HepG2 (cell line): ENCODE results near the gene LYZL6. TPM values are rescaled to one million over a fixed set of nuclear protein-coding genes. Genes with fewer than 3 reads are reported as not detected.

Experiments used
- ATAC-seq: fragments of 200-7000 bp; cut with Tn5 transposase; 3 replicates; pipeline ENCODE4 v1.9.1; 2020; ENCODE audit warnings: mild to moderate bottlenecking, moderate library complexity
- BruUV-seq: library from RNA; stranded (reverse); fragments of 400-500 nt; replicated peaks from 2 replicates; lab custom pipeline; 2021; lab: Mats Ljungman, UMichigan
- CTCF ChIA-PET: fragments of 300-600 bp; formaldehyde crosslinking; extraction: SDS; loops from one replicate; lab custom pipeline; 2021; ENCODE audit warnings: low total read pairs, inconsistent platforms, low intra/inter-chr PET ratio; lab: Yijun Ruan, JAX
- POLR2A ChIA-PET: fragments of 350-600 bp; sonication (Branson Sonifier 250); formaldehyde crosslinking; loops from one replicate; lab custom pipeline; 2020; ENCODE audit warnings: antibody characterized with exemption, inconsistent platforms; lab: Yijun Ruan, JAX
- DNase-seq: peaks from one replicate; pipeline ENCODE4 v3.0.0-alpha.2; 2015; ENCODE audit warnings: low spot score
- FAIRE-seq: peaks from 3 replicates; lab custom pipeline; 2011; peaks lifted over from hg19 to GRCh38; lab: Jason Lieb, UNC
- H2AFZ ChIP-seq: one replicate; pipeline ENCODE4 v1.6.1; 2011; ENCODE audit warnings: low read length, inconsistent platforms
- H3K27ac ChIP-seq: fragments of 300-600 bp; 3 replicates; pipeline ENCODE4 v1.8.0; 2011; ENCODE audit warnings: mixed run types, mild to moderate bottlenecking, mixed read lengths, low read length, inconsistent platforms; ENCODE audit not compliant: insufficient read depth; ENCODE audit errors: extremely low read length
- H3K27me3 ChIP-seq, 2 experiments: fragments of 200-600 bp in 1 of 2; 2 replicates in 1 of 2; 3 replicates in 1 of 2; pipeline versions ENCODE4 v1.6.0 to v1.8.0; 2011; ENCODE audit warnings: low read length in 2 of 2, mild to moderate bottlenecking in 2 of 2, moderate library complexity in 2 of 2, inconsistent platforms in 1 of 2; ENCODE audit not compliant: insufficient read depth in 2 of 2, control insufficient read depth in 1 of 2
- H3K36me3 ChIP-seq, 2 experiments: fragments of 200-600 bp in 1 of 2; replicated peaks in 1 of 2; 2 replicates in 1 of 2; 3 replicates in 1 of 2; pipeline versions ENCODE4 v1.5.1 to v1.8.0; 2011; ENCODE audit warnings: low read length in 2 of 2, inconsistent platforms in 1 of 2; ENCODE audit not compliant: insufficient read depth in 2 of 2, control insufficient read depth in 1 of 2
- H3K4me1 ChIP-seq: 2 replicates; pipeline ENCODE4 v1.5.1; 2012; ENCODE audit warnings: low read length, inconsistent platforms; ENCODE audit not compliant: insufficient read depth
- H3K4me2 ChIP-seq: 2 replicates; pipeline ENCODE4 v1.6.0; 2011; ENCODE audit warnings: low read depth, low read length, inconsistent platforms
- H3K4me3 ChIP-seq, 3 experiments: fragments of 200-600 bp in 1 of 3; sonication (generic), shearing (Covaris generic) in 1 of 3; replicated peaks in 1 of 3; 2 replicates each; pipeline ENCODE4 v1.5.1; 2011 to 2016; ENCODE audit warnings: low read length in 3 of 3, inconsistent platforms in 2 of 3, low read depth in 2 of 3, mild to moderate bottlenecking in 2 of 3, control low read depth in 1 of 3, mixed read lengths in 1 of 3; ENCODE audit not compliant: insufficient read depth in 1 of 3
- H3K79me2 ChIP-seq: one replicate; pipeline ENCODE4 v1.6.1; 2011; ENCODE audit warnings: low read length, inconsistent platforms; ENCODE audit not compliant: insufficient read depth
- H3K9ac ChIP-seq: 2 replicates; pipeline ENCODE4 v1.6.0; 2011; ENCODE audit warnings: mild to moderate bottlenecking, low read depth, low read length, inconsistent platforms; ENCODE audit not compliant: insufficient read depth
- H3K9me3 ChIP-seq: 2 replicates; pipeline ENCODE4 v1.5.1; 2012; ENCODE audit warnings: mild to moderate bottlenecking, low read length
- H4K20me1 ChIP-seq: 2 replicates; pipeline ENCODE4 v1.6.0; 2011; ENCODE audit warnings: inconsistent platforms, mild to moderate bottlenecking, low read length, moderate library complexity; ENCODE audit not compliant: insufficient read depth
- EP300 ChIP-seq, 3 experiments: sonication (generic) in 1 of 3; formaldehyde crosslinking in 1 of 3; IDR thresholded peaks; 2 replicates each; pipeline versions ENCODE4 v1.5.1 to v1.6.1; 2011 to 2020; ENCODE audit warnings: low read depth in 2 of 3, low read length in 2 of 3, borderline replicate concordance in 1 of 3, improper control_type of control experiment in 1 of 3, mild to moderate bottlenecking in 1 of 3, missing genetic modification reagents in 1 of 3, moderate library complexity in 1 of 3
- ZNF343 ChIP-seq: sonication (generic); formaldehyde crosslinking; IDR thresholded peaks from 2 replicates; pipeline ENCODE4 v1.4.0; 2020; ENCODE audit warnings: mild to moderate bottlenecking, missing genetic modification reagents
- ZNF629 ChIP-seq: sonication (generic); formaldehyde crosslinking; conservative IDR thresholded peaks from 2 replicates; pipeline ENCODE4 v1.5.0; 2020; ENCODE audit warnings: missing genetic modification reagents
- WGBS: methylation state at CpG from one replicate; pipeline ENCODE4 v1.1.6; 2017; ENCODE audit warnings: low lambda C conversion rate; 5-methylcytosine and 5-hydroxymethylcytosine counted together
- in situ Hi-C: cut with HindIII; loops from 2 replicates; pipeline ENCODE4 v1.10.0; 2017; ENCODE audit warnings: low pct_unique_long_range_greater_than_20kb; ENCODE audit not compliant: extremely low pct_ligation_motif_present
- intact Hi-C: fragments of 100-400 bp; cut with micrococcal nuclease; formaldehyde crosslinking; loops from one replicate; pipeline ENCODE4 v1.10.0; 2022; ENCODE audit not compliant: unreplicated experiment
- polyA plus RNA-seq, 8 experiments: library from polyadenylated mRNA; depleted of rRNA in 3 of 8; stranded (reverse) in 7 of 8; unstranded in 1 of 8; fragments of >200 nt; fragmentation: Illumina TruSeq in 4 of 8; extraction: Trizol in 4 of 8; gene quantifications; 2 replicates each; pipeline versions ENCODE4 v1.2.1 to v1.2.3, GENCODE V29; 2011 to 2016; ENCODE audit warnings: low read depth in 4 of 8, missing spikeins in 1 of 8, mixed read lengths in 1 of 8; ENCODE audit not compliant: insufficient read depth in 1 of 8
- total RNA-seq, 5 experiments: library from RNA; depleted of rRNA; stranded (reverse); fragments of >200 nt; fragmentation: Illumina TruSeq; extraction: Trizol; gene quantifications; 2 replicates each; pipeline ENCODE4 v1.2.3, GENCODE V29; 2016; ENCODE audit warnings: low read depth in 1 of 5
- TF ChIP-seq, protein P1 (sequence below): sonication (generic); formaldehyde crosslinking; IDR thresholded peaks from one replicate; pipeline ENCODE4 v1.5.1; 2020; ENCODE audit warnings: mild to moderate bottlenecking, missing genetic modification reagents; ENCODE audit errors: not compliant biosample characterization
- TF ChIP-seq, protein P2 (sequence below): sonication (generic); formaldehyde crosslinking; IDR thresholded peaks from 2 replicates; pipeline ENCODE4 v1.4.0; 2020; ENCODE audit warnings: missing genetic modification reagents, borderline replicate concordance
- TF ChIP-seq, protein P3 (sequence below): sonication (generic); formaldehyde crosslinking; IDR thresholded peaks from 2 replicates; pipeline ENCODE4 v1.4.0; 2020; ENCODE audit warnings: missing genetic modification reagents
- TF ChIP-seq, protein P4 (sequence below): conservative IDR thresholded peaks from 2 replicates; pipeline ENCODE4 v1.6.1; 2018; ENCODE audit warnings: missing genetic modification reagents

Gene LYZL6
- total and polyA plus RNA-seq, 2 of the 13 experiments (the other 11 are each of a cell fraction or from before 2014, with no cell fraction given): not detected

DNA sequence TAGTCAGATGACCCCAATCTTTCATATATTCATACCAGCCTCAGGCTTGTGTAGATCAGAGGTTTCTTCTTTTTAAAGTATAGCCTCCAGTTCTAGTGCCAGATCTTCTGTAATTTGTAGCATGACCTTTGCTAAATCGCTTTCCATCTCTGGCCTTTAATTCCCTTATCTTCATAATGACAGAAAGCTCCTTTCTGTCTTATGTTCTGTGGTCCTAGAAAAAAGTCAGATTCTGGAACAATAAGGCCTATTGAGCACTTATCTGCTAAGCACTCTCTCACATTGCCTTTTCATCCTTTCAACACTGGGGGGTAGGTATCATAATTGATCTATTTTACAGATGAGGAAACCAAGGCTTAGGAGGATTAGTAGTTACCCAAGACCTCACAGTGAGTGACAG lies 28.6 kb upstream of the LYZL6 start:
- CTCF ChIA-PET: no interaction called here
- H4K20me1 ChIP-seq: no peaks in the 10 kb centered on the region
- H3K9me3 ChIP-seq: no peaks in the 10 kb centered on the region
- in situ Hi-C loops: loop anchor here (5.0 to 25.0 kb wide), 4 partner anchors 35 to 515 kb away; partner anchors contain the start of gene ZNHIT3
- no peak overlapping the region for H2AFZ ChIP-seq
- intact Hi-C loops: no loop called here
- H3K27me3 ChIP-seq: no peaks in the 10 kb centered on the region
- H3K4me2 ChIP-seq: peak overlapping the region; percentile 68
- DNase-seq (peak; percentile 40), ATAC-seq (no peak), FAIRE-seq (no peak)
- H3K27ac ChIP-seq: peak overlapping the region; percentile 85
- POLR2A ChIA-PET: interaction anchor here (1.8 to 5.9 kb wide), 8 partner anchors 10 to 175 kb away, joined by 5 to 197 read pairs (median 24); partner anchors contain the start of genes CCL15 and CCL16
- H3K9ac ChIP-seq: peak overlapping the region; percentile 48; the same call in 1 of the 2 replicates
- peaks cover 92% of the 10 kb centered on the region for H3K4me1 ChIP-seq
- H3K36me3 ChIP-seq: no peaks in the 10 kb centered on the region
- H3K4me3 ChIP-seq: no peak overlapping the region
- WGBS: 40% methylated on average over 1 of the region's 1 CpG
- BruUV-seq: no TSS peak
- H3K79me2 ChIP-seq: no peaks in the 10 kb centered on the region
- TF ChIP-seq ZNF629 (peak; percentile 65), ZNF343 (CRISPR knock-in tag) (no peak), EP300 (IDR thresholded peaks at IDR 0.05; ENCODE audit: low read depth in 2 of 2, low read length in 2 of 2) (peak in 1 of 2 experiments; percentile 49; a peak in 1 of 4 replicates), EP300 (CRISPR knock-in tag; IDR thresholded peaks at IDR 0.05; ENCODE audit: borderline replicate concordance) (no peak)
- TF ChIP-seq, protein P1, sequence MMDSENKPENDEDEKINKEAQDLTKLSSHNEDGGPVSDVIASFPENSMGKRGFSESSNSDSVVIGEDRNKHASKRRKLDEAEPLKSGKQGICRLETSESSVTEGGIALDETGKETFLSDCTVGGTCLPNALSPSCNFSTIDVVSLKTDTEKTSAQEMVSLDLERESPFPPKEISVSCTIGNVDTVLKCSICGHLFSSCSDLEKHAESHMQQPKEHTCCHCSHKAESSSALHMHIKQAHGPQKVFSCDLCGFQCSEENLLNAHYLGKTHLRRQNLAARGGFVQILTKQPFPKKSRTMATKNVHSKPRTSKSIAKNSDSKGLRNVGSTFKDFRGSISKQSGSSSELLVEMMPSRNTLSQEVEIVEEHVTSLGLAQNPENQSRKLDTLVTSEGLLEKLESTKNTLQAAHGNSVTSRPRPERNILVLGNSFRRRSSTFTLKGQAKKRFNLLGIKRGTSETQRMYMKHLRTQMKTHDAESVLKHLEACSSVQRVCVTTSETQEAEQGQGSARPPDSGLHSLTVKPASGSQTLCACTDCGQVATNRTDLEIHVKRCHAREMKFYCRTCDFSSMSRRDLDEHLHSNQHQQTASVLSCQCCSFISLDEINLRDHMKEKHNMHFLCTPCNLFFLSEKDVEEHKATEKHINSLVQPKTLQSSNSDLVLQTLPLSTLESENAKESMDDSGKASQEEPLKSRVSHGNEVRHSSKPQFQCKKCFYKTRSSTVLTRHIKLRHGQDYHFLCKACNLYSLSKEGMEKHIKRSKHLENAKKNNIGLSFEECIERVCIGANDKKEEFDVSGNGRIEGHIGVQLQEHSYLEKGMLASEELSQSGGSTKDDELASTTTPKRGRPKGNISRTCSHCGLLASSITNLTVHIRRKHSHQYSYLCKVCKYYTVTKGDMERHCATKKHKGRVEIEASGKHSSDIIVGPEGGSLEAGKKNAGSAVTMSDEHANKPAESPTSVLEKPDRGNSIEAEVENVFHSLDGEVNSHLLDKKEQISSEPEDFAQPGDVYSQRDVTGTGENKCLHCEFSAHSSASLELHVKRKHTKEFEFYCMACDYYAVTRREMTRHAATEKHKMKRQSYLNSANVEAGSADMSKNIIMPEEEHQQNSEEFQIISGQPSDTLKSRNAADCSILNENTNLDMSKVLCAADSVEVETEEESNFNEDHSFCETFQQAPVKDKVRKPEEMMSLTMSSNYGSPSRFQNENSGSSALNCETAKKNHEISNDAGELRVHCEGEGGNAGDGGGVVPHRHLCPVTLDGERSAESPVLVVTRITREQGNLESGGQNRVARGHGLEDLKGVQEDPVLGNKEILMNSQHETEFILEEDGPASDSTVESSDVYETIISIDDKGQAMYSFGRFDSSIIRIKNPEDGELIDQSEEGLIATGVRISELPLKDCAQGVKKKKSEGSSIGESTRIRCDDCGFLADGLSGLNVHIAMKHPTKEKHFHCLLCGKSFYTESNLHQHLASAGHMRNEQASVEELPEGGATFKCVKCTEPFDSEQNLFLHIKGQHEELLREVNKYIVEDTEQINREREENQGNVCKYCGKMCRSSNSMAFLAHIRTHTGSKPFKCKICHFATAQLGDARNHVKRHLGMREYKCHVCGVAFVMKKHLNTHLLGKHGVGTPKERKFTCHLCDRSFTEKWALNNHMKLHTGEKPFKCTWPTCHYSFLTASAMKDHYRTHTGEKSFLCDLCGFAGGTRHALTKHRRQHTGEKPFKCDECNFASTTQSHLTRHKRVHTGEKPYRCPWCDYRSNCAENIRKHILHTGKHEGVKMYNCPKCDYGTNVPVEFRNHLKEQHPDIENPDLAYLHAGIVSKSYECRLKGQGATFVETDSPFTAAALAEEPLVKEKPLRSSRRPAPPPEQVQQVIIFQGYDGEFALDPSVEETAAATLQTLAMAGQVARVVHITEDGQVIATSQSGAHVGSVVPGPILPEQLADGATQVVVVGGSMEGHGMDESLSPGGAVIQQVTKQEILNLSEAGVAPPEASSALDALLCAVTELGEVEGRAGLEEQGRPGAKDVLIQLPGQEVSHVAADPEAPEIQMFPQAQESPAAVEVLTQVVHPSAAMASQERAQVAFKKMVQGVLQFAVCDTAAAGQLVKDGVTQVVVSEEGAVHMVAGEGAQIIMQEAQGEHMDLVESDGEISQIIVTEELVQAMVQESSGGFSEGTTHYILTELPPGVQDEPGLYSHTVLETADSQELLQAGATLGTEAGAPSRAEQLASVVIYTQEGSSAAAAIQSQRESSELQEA (CRISPR knock-in tag): no peak
- TF ChIP-seq, protein P2, sequence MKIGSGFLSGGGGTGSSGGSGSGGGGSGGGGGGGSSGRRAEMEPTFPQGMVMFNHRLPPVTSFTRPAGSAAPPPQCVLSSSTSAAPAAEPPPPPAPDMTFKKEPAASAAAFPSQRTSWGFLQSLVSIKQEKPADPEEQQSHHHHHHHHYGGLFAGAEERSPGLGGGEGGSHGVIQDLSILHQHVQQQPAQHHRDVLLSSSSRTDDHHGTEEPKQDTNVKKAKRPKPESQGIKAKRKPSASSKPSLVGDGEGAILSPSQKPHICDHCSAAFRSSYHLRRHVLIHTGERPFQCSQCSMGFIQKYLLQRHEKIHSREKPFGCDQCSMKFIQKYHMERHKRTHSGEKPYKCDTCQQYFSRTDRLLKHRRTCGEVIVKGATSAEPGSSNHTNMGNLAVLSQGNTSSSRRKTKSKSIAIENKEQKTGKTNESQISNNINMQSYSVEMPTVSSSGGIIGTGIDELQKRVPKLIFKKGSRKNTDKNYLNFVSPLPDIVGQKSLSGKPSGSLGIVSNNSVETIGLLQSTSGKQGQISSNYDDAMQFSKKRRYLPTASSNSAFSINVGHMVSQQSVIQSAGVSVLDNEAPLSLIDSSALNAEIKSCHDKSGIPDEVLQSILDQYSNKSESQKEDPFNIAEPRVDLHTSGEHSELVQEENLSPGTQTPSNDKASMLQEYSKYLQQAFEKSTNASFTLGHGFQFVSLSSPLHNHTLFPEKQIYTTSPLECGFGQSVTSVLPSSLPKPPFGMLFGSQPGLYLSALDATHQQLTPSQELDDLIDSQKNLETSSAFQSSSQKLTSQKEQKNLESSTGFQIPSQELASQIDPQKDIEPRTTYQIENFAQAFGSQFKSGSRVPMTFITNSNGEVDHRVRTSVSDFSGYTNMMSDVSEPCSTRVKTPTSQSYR: 0 out of 2 replicates have a peak, but pooled peaks have one; percentile 14
- TF ChIP-seq, protein P3, sequence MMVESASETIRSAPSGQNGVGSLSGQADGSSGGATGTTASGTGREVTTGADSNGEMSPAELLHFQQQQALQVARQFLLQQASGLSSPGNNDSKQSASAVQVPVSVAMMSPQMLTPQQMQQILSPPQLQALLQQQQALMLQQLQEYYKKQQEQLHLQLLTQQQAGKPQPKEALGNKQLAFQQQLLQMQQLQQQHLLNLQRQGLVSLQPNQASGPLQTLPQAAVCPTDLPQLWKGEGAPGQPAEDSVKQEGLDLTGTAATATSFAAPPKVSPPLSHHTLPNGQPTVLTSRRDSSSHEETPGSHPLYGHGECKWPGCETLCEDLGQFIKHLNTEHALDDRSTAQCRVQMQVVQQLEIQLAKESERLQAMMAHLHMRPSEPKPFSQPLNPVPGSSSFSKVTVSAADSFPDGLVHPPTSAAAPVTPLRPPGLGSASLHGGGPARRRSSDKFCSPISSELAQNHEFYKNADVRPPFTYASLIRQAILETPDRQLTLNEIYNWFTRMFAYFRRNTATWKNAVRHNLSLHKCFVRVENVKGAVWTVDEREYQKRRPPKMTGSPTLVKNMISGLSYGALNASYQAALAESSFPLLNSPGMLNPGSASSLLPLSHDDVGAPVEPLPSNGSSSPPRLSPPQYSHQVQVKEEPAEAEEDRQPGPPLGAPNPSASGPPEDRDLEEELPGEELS (CRISPR knock-in tag): no peak
- TF ChIP-seq, protein P4, sequence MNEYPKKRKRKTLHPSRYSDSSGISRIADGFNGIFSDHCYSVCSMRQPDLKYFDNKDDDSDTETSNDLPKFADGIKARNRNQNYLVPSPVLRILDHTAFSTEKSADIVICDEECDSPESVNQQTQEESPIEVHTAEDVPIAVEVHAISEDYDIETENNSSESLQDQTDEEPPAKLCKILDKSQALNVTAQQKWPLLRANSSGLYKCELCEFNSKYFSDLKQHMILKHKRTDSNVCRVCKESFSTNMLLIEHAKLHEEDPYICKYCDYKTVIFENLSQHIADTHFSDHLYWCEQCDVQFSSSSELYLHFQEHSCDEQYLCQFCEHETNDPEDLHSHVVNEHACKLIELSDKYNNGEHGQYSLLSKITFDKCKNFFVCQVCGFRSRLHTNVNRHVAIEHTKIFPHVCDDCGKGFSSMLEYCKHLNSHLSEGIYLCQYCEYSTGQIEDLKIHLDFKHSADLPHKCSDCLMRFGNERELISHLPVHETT (CRISPR knock-in tag): no peak
